Esophagus muscularis mucosa (tissue), 3 donors: ENCODE results near the gene TARDBP.

Source experiments
- POLR2A ChIP-seq: fragments of 450-650 bp; IDR thresholded peaks from one replicate; pipeline ENCODE4 v1.6.1; 2017; ENCODE audit warnings: antibody characterized with exemption, moderate library complexity, mild to moderate bottlenecking, low read depth
- TF ChIP-seq, protein P1 (sequence below), 3 experiments: fragments of 200-600 bp in 2 of 3; fragments of 450-650 bp in 1 of 3; sonication (generic) in 2 of 3; IDR thresholded peaks; one replicate each; pipeline ENCODE4 v1.5.1; 2017 to 2019; ENCODE audit warnings: antibody characterized with exemption in 3 of 3, mild to moderate bottlenecking in 2 of 3, moderate library complexity in 1 of 3

DNA sequence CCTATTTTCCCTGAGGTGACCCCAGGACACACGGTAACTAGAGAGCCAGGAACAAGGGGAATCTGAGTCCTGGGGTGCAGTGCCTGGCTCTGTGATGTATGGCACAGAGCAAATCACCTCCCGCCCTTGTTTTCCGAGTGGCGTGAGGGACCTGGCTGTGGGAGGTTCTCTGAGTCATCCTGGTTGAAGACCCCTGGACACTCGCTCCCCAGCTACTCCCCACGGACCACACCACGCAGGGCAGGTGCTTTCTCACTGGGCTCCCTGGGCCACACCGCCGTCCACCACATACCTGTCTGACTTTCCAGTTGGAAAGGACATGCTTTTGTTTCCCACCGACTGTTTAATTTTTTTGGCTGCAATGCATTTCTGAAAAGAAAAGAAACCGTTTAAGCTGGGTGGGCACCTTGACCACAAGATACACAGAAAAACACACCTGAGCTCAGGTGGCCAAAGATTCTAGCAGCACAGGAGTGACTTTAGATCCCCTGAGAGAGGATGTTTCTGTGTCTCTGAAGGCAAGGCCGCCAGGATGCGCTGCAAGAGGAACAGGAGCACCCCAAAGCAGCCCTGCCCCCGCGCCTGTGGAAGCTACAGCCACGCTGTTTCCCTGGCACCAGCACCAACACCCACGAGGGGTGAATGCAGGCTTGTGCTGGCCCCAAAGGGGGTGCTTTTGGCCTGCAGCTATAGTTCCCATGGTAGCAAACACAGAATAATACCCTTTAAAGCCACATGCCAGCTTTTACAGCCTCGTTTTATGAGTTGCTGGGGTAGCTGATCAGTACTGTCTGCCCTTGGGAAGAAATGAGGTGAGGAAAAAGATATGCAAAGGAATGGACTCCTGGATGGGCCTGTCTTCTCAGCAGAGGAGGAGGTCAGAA lies 55.5 kb downstream of the TARDBP start:
- TF ChIP-seq POLR2A, result no peak
- TF ChIP-seq, protein P1, sequence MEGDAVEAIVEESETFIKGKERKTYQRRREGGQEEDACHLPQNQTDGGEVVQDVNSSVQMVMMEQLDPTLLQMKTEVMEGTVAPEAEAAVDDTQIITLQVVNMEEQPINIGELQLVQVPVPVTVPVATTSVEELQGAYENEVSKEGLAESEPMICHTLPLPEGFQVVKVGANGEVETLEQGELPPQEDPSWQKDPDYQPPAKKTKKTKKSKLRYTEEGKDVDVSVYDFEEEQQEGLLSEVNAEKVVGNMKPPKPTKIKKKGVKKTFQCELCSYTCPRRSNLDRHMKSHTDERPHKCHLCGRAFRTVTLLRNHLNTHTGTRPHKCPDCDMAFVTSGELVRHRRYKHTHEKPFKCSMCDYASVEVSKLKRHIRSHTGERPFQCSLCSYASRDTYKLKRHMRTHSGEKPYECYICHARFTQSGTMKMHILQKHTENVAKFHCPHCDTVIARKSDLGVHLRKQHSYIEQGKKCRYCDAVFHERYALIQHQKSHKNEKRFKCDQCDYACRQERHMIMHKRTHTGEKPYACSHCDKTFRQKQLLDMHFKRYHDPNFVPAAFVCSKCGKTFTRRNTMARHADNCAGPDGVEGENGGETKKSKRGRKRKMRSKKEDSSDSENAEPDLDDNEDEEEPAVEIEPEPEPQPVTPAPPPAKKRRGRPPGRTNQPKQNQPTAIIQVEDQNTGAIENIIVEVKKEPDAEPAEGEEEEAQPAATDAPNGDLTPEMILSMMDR (IDR thresholded peaks at IDR 0.05), result no peak
